ENCODE measurements around the gene SLC11A2. TPM values are rescaled to one million over a fixed set of nuclear protein-coding genes. Genes with fewer than 3 reads are reported as not detected.
"Not testable (repeated sequence)": the region's sequence is repeated elsewhere in the genome, so short reads cannot be mapped to it uniquely, and the experiment has no call there.

Gene SLC11A2
- total and polyA plus RNA-seq, 4 donors: 11.1 to 97.2 (median 46.2) TPM

DNA sequence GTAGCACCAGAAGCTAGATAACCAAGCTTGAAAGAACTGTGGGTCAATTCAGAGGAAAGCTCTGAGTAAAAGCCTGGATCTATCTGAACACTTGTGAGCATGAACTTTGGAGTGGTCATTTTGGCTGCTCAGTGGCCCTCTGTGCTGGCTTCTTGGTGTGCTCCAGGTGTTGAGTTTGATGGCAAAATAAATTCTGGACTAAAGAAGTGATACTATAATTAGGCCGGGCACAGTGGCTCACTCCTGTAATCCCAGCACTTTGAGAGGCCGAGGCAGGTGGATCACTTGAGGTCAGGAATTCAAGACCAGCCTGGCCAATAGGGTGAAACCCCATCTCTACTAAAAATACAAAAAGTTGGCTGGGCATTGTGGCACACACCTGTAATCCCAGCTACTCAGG lies 71.4 kb downstream of the SLC11A2 start:
- H3K4me3 ChIP-seq (ENCODE audit: low read length in 2 of 2); H3K4me1 ChIP-seq (ENCODE audit: control insufficient read depth in 1 of 2, insufficient read depth in 2 of 2, low read length in 2 of 2); H3K27me3 ChIP-seq (ENCODE audit: control insufficient read depth in 1 of 2, insufficient read depth in 2 of 2, low read length in 1 of 2); DNase-seq; intact Hi-C loops (cut with DNase I); H3K36me3 ChIP-seq (ENCODE audit: control insufficient read depth in 1 of 2, insufficient read depth in 2 of 2, low read length in 1 of 2); H3K27ac ChIP-seq (ENCODE audit: low read depth in 1 of 2, low read length in 2 of 2); ATAC-seq (ENCODE audit: low FRiP score); H3K9me3 ChIP-seq (ENCODE audit: control insufficient read depth, low read length): not testable (repeated sequence)
- WGBS, 2 donors: 90 to 94% methylated on average over 2 of the region's 2 CpGs

DNA sequence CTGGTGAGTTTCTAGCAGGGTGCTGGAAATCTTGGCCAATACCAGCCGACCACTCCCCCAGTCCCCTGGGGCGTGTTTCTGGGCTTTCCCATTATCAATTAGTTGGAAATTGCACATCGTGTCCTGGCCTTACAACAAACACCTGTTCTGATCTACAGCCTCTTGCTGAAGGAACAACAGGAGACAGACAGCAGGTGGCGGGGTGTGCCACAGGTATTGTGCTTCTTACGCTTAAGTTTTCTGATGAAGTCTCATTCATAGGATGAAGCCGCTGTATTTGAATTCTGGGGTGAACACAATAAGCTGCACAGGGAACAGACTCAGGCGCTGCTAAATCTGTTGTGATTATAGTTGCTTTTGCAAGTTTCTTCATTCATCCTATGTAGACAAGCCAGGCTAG lies 73.1 kb downstream of the SLC11A2 start:
- DNase-seq (no peak), ATAC-seq (ENCODE audit: low FRiP score) (no peak)
- Histone ChIP-seq H3K36me3 (ENCODE audit: control insufficient read depth in 1 of 2, insufficient read depth in 2 of 2, low read length in 1 of 2) (no peaks in the 10 kb centered on the region), H3K27me3 (ENCODE audit: control insufficient read depth in 1 of 2, insufficient read depth in 2 of 2, low read length in 1 of 2) (no peaks in the 10 kb centered on the region), H3K4me3 (ENCODE audit: low read length in 2 of 2) (no peak overlapping the region), H3K9me3 (ENCODE audit: control insufficient read depth, low read length) (no peaks in the 10 kb centered on the region), H3K27ac (ENCODE audit: low read depth in 1 of 2, low read length in 2 of 2) (no peak overlapping the region), H3K4me1 (ENCODE audit: control insufficient read depth in 1 of 2, insufficient read depth in 2 of 2, low read length in 2 of 2) (no peaks in the 10 kb centered on the region)
- intact Hi-C loops (cut with DNase I): no loop called here
- WGBS, 2 donors: 80 to 90% methylated on average over 7 of the region's 7 CpGs

- H3K4me3 ChIP-seq (ENCODE audit: low read length in 2 of 2): no peak within 1 kb of the TSS
- no peaks in the 10 kb centered on the region for H3K9me3 ChIP-seq (ENCODE audit: control insufficient read depth, low read length)
- WGBS, 2 donors: 94 to 95% methylated on average over 19 of the region's 19 CpGs
- intact Hi-C loops (cut with DNase I): no loop called here
- ATAC-seq (ENCODE audit: low FRiP score) (no peak), DNase-seq (no peak)
- no peaks in the 10 kb centered on the region for H3K36me3 ChIP-seq (ENCODE audit: control insufficient read depth in 1 of 2, insufficient read depth in 2 of 2, low read length in 1 of 2)
- no peaks in the 10 kb centered on the region for H3K27me3 ChIP-seq (ENCODE audit: control insufficient read depth in 1 of 2, insufficient read depth in 2 of 2, low read length in 1 of 2)
- H3K27ac ChIP-seq (ENCODE audit: low read depth in 1 of 2, low read length in 2 of 2): no peak within 1 kb of the TSS
- no peaks in the 10 kb centered on the region for H3K4me1 ChIP-seq (ENCODE audit: control insufficient read depth in 1 of 2, insufficient read depth in 2 of 2, low read length in 2 of 2)
Measured at GRCh38 chr12:50952510-50952909, 73.7 kb downstream of the SLC11A2 start, which contains the start of gene HIGD1C. Gene HIGD1C, plus strand, starts transcription at chr12:50952544. Its CDS starts 1,455 bp downstream, at chr12:50953999.

- Histone ChIP-seq H3K4me1 (ENCODE audit: control insufficient read depth in 1 of 2, insufficient read depth in 2 of 2, low read length in 2 of 2) (no peaks in the 10 kb centered on the region), H3K27me3 (ENCODE audit: control insufficient read depth in 1 of 2, insufficient read depth in 2 of 2, low read length in 1 of 2) (no peaks in the 10 kb centered on the region), H3K36me3 (ENCODE audit: control insufficient read depth in 1 of 2, insufficient read depth in 2 of 2, low read length in 1 of 2) (no peaks in the 10 kb centered on the region), H3K9me3 (ENCODE audit: control insufficient read depth, low read length) (no peaks in the 10 kb centered on the region), H3K27ac (ENCODE audit: low read depth in 1 of 2, low read length in 2 of 2) (no peak overlapping the region), H3K4me3 (ENCODE audit: low read length in 2 of 2) (no peak overlapping the region)
- WGBS, 2 donors: 89 to 91% methylated on average over 2 of the region's 2 CpGs
- ATAC-seq (ENCODE audit: low FRiP score): no peak
- intact Hi-C loops (cut with DNase I): no loop called here
- DNase-seq: no peak
Measured at GRCh38 chr12:50951112-50951511, 75.1 kb downstream of the SLC11A2 start.

- DNase-seq: no peak
- Histone ChIP-seq H3K4me1 (ENCODE audit: control insufficient read depth in 1 of 2, insufficient read depth in 2 of 2, low read length in 2 of 2) (no peaks in the 10 kb centered on the region), H3K4me3 (ENCODE audit: low read length in 2 of 2) (no peak overlapping the region), H3K36me3 (ENCODE audit: control insufficient read depth in 1 of 2, insufficient read depth in 2 of 2, low read length in 1 of 2) (no peaks in the 10 kb centered on the region), H3K9me3 (ENCODE audit: control insufficient read depth, low read length) (no peaks in the 10 kb centered on the region), H3K27me3 (ENCODE audit: control insufficient read depth in 1 of 2, insufficient read depth in 2 of 2, low read length in 1 of 2) (no peaks in the 10 kb centered on the region), H3K27ac (ENCODE audit: low read depth in 1 of 2, low read length in 2 of 2) (no peak overlapping the region)
- ATAC-seq (ENCODE audit: low FRiP score): no peak
- intact Hi-C loops (cut with DNase I): no loop called here
- 93 to 95% methylated on average over 4 of the region's 4 CpGs for WGBS, 2 donors
Measured at GRCh38 chr12:50949801-50950302, 76.3 kb downstream of the SLC11A2 start.

- no peaks in the 10 kb centered on the region for H3K27me3 ChIP-seq (ENCODE audit: control insufficient read depth in 1 of 2, insufficient read depth in 2 of 2, low read length in 1 of 2)
- no peaks in the 10 kb centered on the region for H3K9me3 ChIP-seq (ENCODE audit: control insufficient read depth, low read length)
- no peak for ATAC-seq (ENCODE audit: low FRiP score)
- no peak for DNase-seq
- intact Hi-C loops (cut with DNase I): no loop called here
- H3K4me3 ChIP-seq (ENCODE audit: low read length in 2 of 2): no peak overlapping the region
- H3K27ac ChIP-seq (ENCODE audit: low read depth in 1 of 2, low read length in 2 of 2): no peak overlapping the region
- no peaks in the 10 kb centered on the region for H3K4me1 ChIP-seq (ENCODE audit: control insufficient read depth in 1 of 2, insufficient read depth in 2 of 2, low read length in 2 of 2)
- no peaks in the 10 kb centered on the region for H3K36me3 ChIP-seq (ENCODE audit: control insufficient read depth in 1 of 2, insufficient read depth in 2 of 2, low read length in 1 of 2)
- 52 to 72% methylated on average over 2 to 3 of the region's 4 CpGs for WGBS, 2 donors
Measured at GRCh38 chr12:50948798-50949197, 77.4 kb downstream of the SLC11A2 start.

- ATAC-seq (ENCODE audit: low FRiP score): no peak
Measured at GRCh38 chr12:50947933-50948626, 78.1 kb downstream of the SLC11A2 start.

DNA sequence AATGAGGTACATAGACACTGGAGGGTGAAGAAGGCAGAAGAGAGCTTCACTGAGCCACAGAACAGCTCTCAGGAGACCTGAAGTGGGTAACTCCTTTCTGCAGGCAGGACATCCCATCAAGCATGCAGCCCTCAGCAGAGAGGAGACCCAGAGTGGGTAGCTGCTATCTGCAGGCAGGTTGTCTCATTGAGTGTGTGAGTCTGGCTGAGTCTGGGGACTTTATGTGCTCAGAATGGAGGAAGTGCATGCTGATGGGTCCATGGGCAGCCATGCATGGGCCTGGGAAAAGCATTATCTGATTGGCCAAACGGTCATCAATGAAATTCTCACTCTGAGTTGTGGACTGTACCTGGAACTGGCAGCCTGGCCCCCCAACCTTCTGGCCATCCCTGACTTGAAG lies 88.5 kb downstream of the SLC11A2 start:
- no peaks in the 10 kb centered on the region for H3K27me3 ChIP-seq (ENCODE audit: control insufficient read depth in 1 of 2, insufficient read depth in 2 of 2, low read length in 1 of 2)
- no peaks in the 10 kb centered on the region for H3K9me3 ChIP-seq (ENCODE audit: control insufficient read depth, low read length)
- no peak overlapping the region for H3K27ac ChIP-seq (ENCODE audit: low read depth in 1 of 2, low read length in 2 of 2)
- H3K4me1 ChIP-seq (ENCODE audit: control insufficient read depth in 1 of 2, insufficient read depth in 2 of 2, low read length in 2 of 2): peaks cover 3% of the 10 kb centered on the region in 2 donors
- H3K4me3 ChIP-seq (ENCODE audit: low read length in 2 of 2): no peak overlapping the region
- no peaks in the 10 kb centered on the region for H3K36me3 ChIP-seq (ENCODE audit: control insufficient read depth in 1 of 2, insufficient read depth in 2 of 2, low read length in 1 of 2)
- WGBS, 2 donors: 98 to 100% methylated on average over 1 of the region's 1 CpG
- no peak for DNase-seq
- no peak for ATAC-seq (ENCODE audit: low FRiP score)
- intact Hi-C loops (cut with DNase I): no loop called here

More at GRCh38 chr12:50947933-50948626, 78.1 kb downstream of the SLC11A2 start:
- Histone ChIP-seq H3K27me3 (ENCODE audit: control insufficient read depth in 1 of 2, insufficient read depth in 2 of 2, low read length in 1 of 2) (no peaks in the 10 kb centered on the region), H3K36me3 (ENCODE audit: control insufficient read depth in 1 of 2, insufficient read depth in 2 of 2, low read length in 1 of 2) (no peaks in the 10 kb centered on the region), H3K9me3 (ENCODE audit: control insufficient read depth, low read length) (no peaks in the 10 kb centered on the region), H3K4me3 (ENCODE audit: low read length in 2 of 2) (no peak overlapping the region), H3K4me1 (ENCODE audit: control insufficient read depth in 1 of 2, insufficient read depth in 2 of 2, low read length in 2 of 2) (no peaks in the 10 kb centered on the region), H3K27ac (ENCODE audit: low read depth in 1 of 2, low read length in 2 of 2) (no peak overlapping the region)
- intact Hi-C loops (cut with DNase I): no loop called here
- WGBS, 2 donors: 69 to 73% methylated on average over 3 of the region's 3 CpGs
- DNase-seq: no peak

DNA sequence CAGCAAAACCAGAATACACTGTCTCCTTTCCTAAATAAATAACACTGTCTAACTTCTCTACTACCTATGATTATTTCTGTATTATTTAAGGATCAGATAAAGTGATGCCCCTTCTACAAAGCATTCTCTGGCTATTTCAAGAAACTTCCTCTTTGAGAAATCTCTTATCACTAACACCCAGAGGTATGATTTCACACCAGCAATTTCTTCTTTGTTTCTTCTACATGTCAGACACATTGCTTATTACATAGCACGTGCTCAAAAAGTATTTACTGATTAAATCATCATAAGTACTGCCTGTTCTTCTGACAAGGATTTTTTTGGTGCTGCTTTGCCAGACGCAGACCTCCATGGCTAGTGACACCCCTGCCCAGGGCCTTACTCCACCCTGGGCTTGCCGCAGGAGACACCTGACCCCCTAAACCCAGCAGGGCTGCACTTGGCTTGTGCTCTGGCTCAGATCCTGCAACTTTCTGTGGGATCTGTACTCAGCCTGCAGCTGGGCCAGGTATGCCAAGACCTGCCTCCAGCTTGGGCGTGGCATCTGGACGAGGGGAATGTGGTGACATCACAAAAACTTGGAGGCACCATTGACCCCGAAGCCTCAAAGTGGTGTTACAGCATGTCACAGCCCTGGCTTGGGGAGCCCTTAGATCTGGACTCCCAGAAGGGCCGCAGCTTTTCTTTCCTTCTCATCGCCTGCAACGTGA lies 89.2 kb downstream of the SLC11A2 start:
- no peak overlapping the region for H3K27ac ChIP-seq (ENCODE audit: low read depth in 1 of 2, low read length in 2 of 2)
- DNase-seq: no peak
- H3K27me3 ChIP-seq (ENCODE audit: control insufficient read depth in 1 of 2, insufficient read depth in 2 of 2, low read length in 1 of 2): no peaks in the 10 kb centered on the region
- ATAC-seq (ENCODE audit: low FRiP score): no peak
- H3K4me3 ChIP-seq (ENCODE audit: low read length in 2 of 2): no peak overlapping the region
- no peaks in the 10 kb centered on the region for H3K9me3 ChIP-seq (ENCODE audit: control insufficient read depth, low read length)
- peaks cover 3% of the 10 kb centered on the region in 2 donors for H3K4me1 ChIP-seq (ENCODE audit: control insufficient read depth in 1 of 2, insufficient read depth in 2 of 2, low read length in 2 of 2)
- H3K36me3 ChIP-seq (ENCODE audit: control insufficient read depth in 1 of 2, insufficient read depth in 2 of 2, low read length in 1 of 2): no peaks in the 10 kb centered on the region
- intact Hi-C loops (cut with DNase I): no loop called here
- WGBS, 2 donors: 85 to 91% methylated on average over 9 of the region's 9 CpGs

Data from aorta (tissue), 5 donors.